Measurements from ENCODE around the gene KCMF1.
"Not testable (repeated sequence)": the region's sequence is repeated elsewhere in the genome, so short reads cannot be mapped to it uniquely, and the experiment has no call there.

Gene KCMF1
- 49.5 reads per million, percentile 68 among the genes with 10 or more reads in this experiment for total RNA-seq

DNA sequence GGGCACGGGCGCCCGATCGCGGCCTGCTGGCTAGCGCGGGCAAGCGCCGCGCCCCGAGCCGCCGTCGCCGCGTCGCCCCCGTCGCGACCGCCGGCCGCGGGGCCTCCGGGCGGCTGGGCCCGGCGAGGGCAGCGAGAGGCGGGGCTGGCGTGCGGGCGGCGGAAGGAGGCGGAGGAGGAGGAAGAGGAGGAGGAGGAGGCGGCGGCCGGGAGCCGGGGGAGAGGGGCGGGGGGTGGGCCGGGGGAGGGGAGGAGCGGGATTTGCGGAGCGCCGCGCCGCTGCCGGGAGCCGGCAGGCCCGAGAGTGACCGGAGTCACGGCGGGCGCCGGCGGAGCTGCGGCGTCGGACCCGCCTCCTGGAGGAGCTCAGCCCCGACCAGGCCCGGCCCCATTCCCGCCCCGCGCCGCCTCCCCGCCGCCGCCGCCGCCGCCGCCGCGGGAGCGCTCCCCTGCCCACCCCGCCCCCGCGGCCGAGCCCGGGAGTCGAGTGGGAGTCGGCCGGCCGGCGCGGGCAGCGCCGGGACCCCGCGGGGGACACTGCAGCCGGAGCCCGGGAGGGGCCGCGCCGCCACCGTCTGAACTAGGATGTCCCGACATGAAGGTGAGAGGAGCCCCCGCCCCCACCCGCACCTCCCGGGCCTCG, at the start of gene KCMF1:
Gene KCMF1 (plus strand): TSS at position 294 of the 642 bp plus-strand sequence. CDS start 291 bp downstream, at position 585.
- DNase-seq: peak; percentile 58

DNA sequence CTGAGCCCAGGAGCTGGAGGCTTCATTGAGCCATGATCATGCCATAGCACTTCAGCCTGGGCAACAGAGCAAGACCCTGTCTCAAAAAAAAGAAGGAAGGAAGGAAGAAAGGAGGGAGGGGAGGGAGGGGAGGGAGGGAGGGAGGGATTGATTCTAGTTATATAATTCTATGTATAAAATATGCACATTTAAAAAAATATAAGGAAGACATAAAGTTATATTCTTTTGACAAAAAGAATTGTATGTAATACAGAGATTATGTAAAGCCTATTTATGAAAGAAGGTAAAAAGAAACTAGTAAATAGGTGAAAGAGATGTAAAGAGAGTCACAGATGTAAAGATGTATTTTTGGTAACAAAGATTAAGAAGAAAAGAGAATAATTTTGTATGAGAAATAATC, 48.0 kb upstream of the KCMF1 start:
- DNase-seq: no peak

DNA sequence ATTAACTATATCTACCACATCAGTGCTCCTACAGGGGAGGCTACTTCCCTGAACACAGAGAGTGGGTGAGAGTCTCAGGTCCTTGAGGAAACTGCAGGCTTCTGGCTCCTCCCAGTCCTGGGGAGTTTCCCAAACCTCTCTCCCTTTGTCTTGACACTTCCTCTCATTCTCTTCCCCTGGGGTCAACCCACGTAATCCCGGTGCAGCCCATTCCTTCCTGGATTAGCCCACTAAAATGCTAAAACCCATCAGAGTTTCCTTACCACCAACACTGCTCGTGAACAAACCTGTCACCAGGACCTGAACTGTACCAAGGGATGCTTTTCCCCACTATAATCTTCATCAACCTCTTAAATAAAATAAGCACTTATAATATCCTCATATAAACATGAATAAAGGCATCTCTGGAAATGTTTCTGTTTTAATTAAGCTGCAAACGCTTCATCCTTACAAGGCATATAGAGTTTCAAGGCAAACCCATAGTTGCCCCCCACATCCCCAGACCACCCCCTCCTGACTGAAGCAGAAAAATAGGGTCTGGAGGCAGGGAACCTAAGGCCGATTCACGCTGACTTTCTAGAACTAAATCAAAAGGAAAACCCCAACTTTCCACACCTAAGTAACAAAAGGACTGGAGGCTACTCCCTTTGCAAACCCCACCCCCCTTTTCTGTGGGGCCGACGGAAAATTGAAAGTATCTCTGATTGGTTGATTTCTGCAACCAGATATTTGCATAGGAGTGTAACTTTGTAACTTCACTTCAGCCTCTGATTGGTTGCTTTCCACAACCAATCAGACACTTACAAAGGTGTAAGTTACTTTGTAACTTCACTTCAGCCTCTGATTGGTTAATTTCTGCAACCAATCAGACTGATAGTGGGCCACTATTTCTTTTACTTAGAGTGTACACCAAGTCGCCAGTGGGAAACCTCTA, 46.5 kb upstream of the KCMF1 start:
- no peak for DNase-seq

DNA sequence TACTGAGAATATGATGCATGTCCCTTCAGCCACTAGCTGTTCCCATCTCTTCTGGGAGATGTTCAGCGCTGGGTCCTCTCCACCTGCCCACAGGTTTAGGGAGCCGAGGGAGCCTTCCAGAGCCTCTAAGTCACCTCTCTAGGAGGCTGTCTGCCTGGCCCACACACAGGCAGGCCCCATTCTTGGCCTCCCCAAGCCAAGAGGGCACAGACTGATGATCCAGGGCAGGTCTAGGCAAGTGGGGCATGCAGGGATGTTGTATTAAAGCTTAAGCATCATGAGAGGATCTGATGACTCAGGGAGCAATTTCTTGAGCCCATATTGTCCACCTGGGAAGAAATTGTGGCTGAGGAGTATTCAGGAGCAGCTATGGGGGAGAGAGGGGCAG, 45.6 kb upstream of the KCMF1 start:
- DNase-seq: no peak

DNA sequence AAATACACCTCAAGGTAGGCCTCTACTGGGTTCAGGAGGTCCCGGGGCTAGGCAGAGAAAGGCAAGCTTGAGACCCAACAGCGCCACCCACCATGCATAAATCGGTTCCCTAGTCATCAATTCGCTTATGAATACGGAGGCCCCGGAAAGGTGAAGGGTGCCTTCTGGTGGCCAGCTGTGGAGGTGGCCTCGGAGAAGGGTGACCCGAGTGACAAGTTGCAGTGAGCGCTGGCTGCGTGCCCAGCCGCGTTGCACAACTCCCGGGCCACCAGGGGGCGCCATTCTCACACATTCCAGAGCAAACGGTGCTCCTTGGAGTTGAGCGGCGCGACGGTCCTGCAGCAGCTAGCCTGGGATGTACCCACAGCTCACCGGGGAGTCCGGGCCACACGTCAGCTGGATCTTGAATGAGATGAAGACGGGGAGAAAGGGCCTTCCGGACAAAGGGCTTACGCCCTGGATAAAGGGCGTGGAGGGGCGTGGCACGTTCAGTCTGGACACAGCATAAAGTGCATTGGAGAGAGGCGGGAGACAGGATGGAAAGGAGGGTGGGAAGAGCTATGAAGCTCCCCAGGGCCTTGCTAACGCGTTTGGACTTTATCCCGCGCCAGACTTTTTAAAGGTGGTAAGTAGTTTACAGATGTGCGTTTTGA, 45.1 kb upstream of the KCMF1 start:
- peak; percentile 98 for DNase-seq

DNA sequence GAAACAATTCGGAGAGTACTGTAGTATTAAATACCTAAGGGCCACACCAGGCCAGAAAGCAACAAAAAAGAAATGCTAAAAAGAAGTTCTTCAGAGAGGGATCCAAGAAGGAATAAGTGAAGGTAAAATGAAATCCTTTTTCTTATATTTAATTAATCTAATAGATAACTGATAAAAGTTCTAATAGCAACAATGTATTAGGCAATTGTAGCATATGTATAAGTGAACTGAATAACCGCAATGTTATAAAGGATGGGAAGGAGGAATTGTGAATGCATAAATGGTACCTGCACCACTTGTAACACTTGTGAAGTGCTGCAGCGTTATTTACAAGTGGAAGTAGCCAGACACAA, 43.7 kb upstream of the KCMF1 start:
- no peak for DNase-seq

DNA sequence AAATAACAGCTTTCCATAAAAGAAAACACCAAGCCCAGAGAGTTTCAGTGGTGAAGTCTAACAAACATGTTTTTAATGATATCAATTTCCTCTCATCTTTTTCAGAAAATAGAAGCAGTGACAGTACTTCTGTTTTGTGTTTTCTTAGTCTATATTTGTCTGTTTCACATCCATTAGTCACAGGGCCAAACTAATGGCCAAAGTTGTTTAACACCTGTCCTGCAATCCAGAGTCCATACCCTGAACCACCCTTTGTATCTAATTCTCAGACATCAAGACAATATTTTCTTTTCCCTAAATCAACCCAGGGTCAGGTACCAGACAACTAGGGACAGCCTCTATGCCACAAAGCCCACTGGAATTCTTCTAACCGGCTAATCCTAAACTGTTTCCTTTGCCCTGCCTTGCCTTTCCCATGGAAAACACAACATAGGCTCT, 39.6 kb upstream of the KCMF1 start:
- DNase-seq: no peak

DNA sequence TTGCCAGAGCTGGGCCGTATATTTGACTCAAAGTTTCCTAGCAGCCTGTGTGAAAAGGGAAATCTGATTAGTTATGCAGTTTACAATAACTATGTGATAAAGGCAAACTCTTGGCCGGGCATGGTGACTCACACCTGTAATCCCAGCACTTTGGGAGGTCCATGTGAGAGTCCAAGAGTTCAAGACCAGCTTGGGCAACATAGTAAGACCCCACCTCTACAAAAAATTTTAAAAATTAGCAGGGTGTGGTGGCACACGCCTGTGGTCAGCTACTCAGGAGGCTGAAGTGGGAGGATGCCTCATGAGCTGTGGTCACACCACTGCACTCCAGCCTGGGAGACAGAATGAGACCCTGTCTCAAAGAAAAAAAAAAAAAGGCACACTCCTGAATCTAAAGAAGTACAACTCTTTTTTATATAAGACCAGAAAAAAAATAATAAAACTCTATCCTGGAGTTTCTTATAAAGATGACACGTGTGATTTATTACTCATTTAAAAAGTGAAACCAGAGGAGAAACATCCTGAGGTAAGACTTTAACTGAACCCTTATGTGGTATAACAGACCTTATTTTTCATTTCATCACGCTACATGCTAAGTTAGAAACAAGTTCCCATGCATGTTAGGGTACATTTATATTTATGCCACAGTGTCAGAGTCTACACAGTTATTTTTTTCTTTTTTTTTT, 32.6 kb upstream of the KCMF1 start:
- no peak for DNase-seq

DNA sequence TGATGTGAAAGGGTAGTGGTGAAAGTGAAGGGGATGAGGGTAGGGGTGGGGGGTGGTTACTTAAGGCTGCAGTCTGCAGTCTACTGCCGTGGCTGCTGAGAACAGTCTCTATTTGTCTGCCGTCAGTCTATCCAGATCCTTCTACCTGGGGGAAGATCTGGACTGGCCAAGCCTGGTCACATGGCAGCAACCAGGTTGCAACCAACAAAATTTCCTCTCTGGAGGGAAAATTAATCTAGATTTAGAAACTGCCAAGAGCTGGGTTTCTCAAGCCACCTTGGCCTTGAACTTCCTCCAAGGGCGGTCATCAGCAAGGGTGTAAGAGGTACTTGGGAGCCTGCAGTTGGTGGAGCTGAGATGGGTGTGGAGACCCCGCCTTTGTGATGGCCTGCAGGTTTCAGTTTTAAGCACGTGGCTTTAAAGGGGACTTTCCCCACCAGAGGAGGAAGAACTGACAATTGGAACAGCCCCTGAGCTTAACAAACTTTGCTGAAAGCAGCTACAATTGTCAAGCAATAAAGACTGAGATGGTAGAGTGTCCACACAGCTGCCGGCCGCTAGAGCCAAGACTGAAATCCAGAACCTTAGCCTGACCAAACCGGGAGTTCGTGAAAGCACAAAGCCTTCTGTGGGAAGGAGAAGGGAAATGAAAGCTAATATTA, 31.4 kb upstream of the KCMF1 start:
- DNase-seq: peak; percentile 62

DNA sequence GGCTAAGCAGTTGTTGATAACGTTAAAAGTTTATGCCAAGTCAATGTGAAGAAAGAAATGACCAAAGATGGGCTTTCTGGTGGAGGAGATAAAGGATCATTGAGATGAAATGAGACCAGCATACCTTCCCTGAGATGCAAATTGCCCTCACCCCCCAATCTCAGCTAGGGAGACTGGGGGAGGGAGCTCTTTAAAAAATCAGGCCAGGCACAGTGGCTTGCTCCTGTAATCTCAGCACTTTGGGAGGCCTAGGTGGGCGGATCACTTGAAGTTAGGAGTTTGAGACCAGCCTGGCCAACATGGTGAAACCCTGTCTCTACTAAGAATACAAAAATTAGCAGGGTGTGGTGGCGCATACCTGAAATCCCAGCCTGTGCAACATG, 30.9 kb upstream of the KCMF1 start:
- DNase-seq: no peak

DNA sequence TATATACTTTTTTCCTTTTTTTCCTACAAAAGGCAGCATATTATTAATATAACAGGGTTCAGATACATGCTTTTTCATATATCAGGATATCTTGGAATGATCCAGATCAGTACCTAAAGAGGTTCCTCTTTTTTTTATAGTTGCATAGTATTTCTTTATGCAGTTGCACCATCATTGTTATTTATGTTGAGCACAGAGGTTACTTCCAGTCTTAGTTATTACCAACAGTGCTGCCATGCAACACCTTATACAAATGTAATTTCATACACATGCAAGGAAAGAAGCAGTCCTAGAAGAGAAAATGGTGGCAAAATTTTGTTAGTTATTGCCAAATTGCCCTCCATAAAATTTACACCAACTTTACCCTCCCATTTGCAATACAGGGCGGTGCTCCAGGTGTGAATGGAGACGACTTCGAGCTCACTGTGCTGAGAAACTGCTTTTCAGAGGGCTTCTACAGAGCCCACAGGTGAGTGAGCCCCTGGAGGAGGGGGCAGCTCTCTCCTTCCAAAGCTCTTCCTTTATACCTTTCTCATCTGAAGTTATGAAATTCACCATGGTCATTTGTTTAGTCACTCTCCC, 30.0 kb upstream of the KCMF1 start:
- DNase-seq: no peak

DNA sequence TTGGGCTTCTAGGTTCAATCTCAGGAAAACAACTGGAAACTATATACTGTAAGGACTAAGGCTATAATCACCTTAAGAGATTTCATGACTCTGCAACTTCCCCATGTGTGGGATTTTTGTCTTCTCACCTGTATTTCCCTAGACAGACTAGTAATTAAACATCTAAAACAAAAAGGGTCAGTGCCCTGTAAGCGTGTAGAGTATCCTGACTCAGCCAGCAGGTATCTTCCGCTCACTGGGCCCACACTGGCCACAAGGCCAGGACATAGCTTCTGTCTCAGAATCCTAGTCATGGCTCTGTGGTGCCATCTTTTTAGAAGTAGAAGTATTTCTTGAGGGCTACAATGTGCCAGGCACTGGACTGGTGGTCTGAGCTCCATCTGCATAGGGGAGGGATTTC, 28.8 kb upstream of the KCMF1 start:
- no peak for DNase-seq

DNA sequence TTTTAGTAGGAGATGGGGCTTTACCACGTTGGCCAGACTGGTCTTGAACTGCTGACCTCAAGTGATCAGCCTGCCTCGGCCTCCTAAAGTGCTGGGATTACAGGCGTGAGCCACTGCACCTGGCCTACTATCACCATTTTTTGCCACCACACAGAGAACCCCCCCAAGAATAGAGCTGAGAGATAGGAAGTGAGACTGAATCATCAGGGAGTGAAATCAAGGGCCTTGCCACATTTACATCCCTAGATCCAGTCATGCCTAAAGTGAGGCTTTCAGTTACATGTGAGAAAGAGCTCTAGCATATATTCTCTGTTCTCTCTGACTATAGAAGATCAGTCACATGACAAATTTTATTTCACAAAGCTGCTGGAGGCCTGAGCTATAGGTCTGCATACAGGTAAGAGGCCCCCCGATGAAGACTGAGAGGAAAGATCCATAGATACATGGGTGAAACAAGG, 28.0 kb upstream of the KCMF1 start:
- no peak for DNase-seq

DNA sequence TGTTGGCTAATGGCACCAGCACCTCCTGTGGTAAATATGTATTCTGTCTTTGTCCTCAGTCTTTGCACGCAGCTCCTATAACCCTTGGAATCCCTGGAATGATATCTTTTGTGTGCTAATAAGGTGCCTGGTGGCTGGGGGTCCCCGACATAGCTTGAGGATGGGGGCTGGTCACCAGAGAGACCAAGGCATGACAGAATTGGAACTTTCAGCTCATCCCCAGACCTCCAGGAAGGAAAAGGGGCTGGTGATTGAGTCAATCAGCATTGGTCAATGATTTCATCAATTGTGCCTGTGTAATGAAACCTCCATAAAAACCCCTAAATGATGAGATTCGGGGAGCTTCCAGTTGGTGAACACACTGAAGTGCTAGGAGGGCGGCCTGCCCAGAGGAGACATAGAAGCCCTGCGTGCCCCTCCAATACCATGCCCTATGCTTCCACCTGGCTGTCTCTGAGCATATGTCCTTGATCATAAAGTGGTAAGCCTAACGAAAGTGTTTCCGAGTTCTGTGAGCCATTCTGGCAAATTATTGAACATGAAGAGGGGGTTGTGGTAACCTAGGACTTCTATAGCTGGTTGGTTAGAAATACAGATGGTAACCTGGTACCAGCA, 26.6 kb upstream of the KCMF1 start:
- DNase-seq: no peak

DNA sequence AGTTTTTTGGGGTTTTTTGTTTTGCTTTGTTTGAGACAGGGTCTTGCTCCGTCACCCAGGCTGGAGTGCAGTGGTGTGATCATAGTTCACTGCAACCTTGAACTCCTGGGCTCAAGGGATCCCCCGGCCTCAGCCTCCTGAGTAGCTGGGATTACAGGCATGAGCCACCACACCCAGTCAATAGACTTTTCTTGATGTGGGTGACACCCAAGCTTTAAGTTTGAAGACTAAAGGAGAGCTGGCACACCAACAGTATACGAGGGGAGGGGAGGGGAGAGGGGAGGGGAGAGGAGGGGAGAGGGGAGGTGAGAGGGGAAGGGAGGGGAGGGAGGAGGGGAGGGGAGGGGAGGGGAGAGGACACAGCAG, 25.1 kb upstream of the KCMF1 start:
- not testable (repeated sequence) for DNase-seq

DNA sequence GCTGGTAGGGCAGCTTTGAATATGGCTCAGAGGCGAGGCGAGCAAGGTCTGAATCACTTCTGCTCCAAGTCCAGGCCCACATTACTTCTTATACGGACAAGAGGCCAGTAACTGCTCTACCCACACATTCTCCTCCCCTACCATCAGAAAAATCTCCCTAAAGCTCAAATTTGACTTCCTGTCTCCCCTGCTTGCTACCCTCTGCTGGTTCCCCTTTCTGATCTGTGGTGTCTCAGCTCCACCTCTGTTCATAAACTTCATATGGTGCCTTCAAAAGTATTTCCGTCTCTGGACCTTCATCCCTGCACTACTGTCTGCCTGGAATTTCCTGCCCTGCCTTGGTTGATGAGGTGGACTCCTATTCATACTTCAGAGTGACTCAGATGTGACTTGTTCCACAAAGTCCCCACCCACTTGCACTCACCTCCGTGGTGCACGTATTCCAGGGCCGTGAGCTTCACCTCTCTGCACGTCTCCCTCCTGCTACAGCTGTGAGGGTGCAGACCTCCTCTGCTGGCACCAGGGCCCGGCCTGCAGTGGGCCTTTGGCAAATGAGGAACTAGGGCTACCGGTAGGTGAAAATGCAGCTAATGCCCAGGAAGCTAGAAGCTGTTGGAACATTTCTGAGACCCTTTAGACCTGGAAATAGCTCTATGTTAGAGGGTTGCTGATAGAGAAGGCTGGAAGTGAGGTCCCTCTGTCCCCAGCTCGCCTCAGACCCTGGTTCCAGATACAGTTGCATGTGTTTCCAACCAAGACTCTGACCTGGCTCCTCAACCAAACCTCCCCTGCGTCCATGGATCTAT, 24.6 kb upstream of the KCMF1 start:
- peak; percentile 30 for DNase-seq

DNA sequence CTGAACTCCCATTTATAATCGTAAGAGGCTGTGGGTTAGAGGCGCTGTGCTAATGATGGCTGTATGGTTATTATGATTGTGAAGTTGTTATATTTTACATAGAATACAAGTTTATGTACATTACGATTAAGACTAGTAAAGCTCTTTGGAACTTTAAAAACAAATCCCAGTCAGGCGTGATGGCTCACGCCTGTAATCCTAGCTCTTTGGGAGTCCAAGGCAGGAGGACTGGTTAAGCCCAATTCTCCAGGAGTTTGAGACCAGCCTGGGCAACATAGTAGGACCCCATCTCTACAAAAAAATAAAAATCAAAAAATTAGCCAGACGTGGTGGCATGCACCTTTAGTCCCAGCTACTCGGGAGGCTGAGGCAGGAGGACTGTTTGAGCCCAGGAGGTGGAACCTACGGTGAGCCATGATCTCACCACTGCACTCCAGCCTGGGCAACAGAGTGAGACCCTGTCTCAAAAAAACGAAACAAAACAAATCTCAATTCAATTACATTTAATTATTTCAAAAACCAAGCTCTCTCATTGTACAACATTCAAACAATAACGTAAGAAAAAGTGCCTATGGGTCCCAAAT, 23.9 kb upstream of the KCMF1 start:
- no peak for DNase-seq

DNA sequence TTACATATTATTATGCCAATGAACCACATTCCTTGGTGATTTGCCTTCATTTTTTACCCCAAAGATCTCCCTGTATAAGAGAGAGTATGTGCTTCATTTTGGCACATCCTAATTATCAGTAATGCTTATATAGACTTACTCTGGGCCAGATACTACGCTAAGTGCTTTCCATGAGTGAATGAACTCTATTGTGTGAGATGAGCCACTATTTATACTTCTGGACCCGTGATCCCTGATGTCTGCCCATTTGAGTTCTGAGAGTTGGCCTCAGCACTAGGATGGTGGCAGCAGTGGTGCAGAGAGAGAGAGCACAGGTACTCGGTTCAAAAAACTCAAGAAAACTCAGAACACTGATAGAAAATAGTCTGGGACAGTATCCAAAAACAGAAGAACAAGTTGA, 17.4 kb upstream of the KCMF1 start:
- DNase-seq: no peak

DNA sequence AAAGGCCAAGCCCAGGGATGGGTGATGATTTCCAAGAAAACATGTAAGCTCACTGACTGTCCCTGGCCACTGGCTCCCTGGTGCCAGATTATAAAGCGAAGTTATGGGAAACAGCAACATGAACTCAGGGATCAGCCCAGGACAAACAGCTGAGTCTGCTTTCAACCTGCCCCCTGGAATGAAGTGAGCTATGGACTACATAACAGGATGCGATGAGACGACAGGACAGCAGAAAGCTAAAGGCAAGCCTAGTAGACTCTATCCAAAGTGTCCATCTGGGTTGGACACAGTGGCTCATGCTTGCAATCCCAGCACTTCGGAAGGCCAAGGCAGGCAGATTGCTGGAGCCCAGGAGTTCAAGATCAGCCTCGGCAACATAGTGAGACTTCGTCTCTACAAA, 16.6 kb upstream of the KCMF1 start:
- no peak for DNase-seq

Data from effector CD4-positive, alpha-beta T cell (primary cell).